GM18519 (cell line): ENCODE measurements around the gene CSTPP1.

Experiments
- ATAC-seq: cut with Tn5 transposase; IDR thresholded peaks from one replicate; pipeline ENCODE4 v1.9.1; 2021; ENCODE audit warnings: mild to moderate bottlenecking, moderate library complexity; ENCODE audit not compliant: unreplicated experiment, low FRiP score

The CSTPP1 gene

GRCh38 chr11:47172740-47173336, 236.3 kb downstream of the CSTPP1 start:
- ATAC-seq = no peak

GRCh38 chr11:47175746-47176327, 239.3 kb downstream of the CSTPP1 start:
- ATAC-seq = no peak

- ATAC-seq = peak; percentile 67
Observed at GRCh38 chr11:47176328-47177228, 240.0 kb downstream of the CSTPP1 start, which contains the start of gene ARFGAP2. ARFGAP2 (minus strand) TSS chr11:47176879; CDS start chr11:47176853, 26 bp downstream.

- peak; percentile 31 for ATAC-seq
Observed at GRCh38 chr11:47177229-47177845, 240.8 kb downstream of the CSTPP1 start.

GRCh38 chr11:47177846-47178245, 241.3 kb downstream of the CSTPP1 start:
- ATAC-seq = peak; percentile 2

- ATAC-seq = no peak
Observed at GRCh38 chr11:47178316-47178715, 241.8 kb downstream of the CSTPP1 start.

- ATAC-seq = no peak
Observed at GRCh38 chr11:47178737-47179654, 242.4 kb downstream of the CSTPP1 start.

- no peak for ATAC-seq
Observed at GRCh38 chr11:47179655-47179991, 243.1 kb downstream of the CSTPP1 start.

- no peak for ATAC-seq
Observed at GRCh38 chr11:47180006-47180787, 243.6 kb downstream of the CSTPP1 start.

GRCh38 chr11:47181271-47181670, 244.7 kb downstream of the CSTPP1 start:
- ATAC-seq = no peak

- no peak for ATAC-seq
Observed at GRCh38 chr11:47182380-47182779, 245.8 kb downstream of the CSTPP1 start.

- no peak for ATAC-seq
Observed at GRCh38 chr11:47183031-47183856, 246.7 kb downstream of the CSTPP1 start.

GRCh38 chr11:47183969-47184368, 247.4 kb downstream of the CSTPP1 start:
- ATAC-seq = no peak

- no peak for ATAC-seq
Observed at GRCh38 chr11:47184711-47185304, 248.2 kb downstream of the CSTPP1 start.

GRCh38 chr11:47185305-47186075, 248.9 kb downstream of the CSTPP1 start:
- no peak for ATAC-seq

- no peak for ATAC-seq
Observed at GRCh38 chr11:47186076-47186699, 249.6 kb downstream of the CSTPP1 start, which contains the start of gene PACSIN3. PACSIN3 (minus strand) TSS chr11:47186434; CDS start chr11:47182727, 3,707 bp downstream.
